Neural cell (in vitro differentiated cells): ENCODE data around the gene RPTN. TPM values are rescaled to one million over a fixed set of nuclear protein-coding genes. Genes with fewer than 3 reads are reported as not detected.
A peak's percentile ranks its signal among the peaks of the same experiment; 100 is the strongest.

Source experiments
- H2AFZ ChIP-seq: fragments of 200-600, 300-800 bp; sonication (generic), shearing (Covaris generic); 2 replicates; pipeline ENCODE4 v1.6.0; 2014; ENCODE audit warnings: low read depth, mild to moderate bottlenecking, antibody characterized with exemption, low read length, moderate library complexity
- H3F3A ChIP-seq: fragments of 200-600 bp; shearing (Covaris generic); 2 replicates; pipeline ENCODE4 v1.6.1; 2016; ENCODE audit warnings: mild to moderate bottlenecking, moderate library complexity, mixed read lengths, antibody characterized with exemption, low read length; ENCODE audit not compliant: insufficient read depth, poor library complexity, severe bottlenecking
- H3K27ac ChIP-seq: fragments of 200-600, 300-800 bp; sonication (generic), shearing (Covaris generic); 2 replicates; pipeline ENCODE4 v1.5.1; 2014; ENCODE audit warnings: mild to moderate bottlenecking, low read length, moderate library complexity
- H3K27me3 ChIP-seq: fragments of 300-800, 200-600 bp; sonication (generic), shearing (Covaris generic); 2 replicates; pipeline ENCODE4 v1.6.0; 2014; ENCODE audit warnings: mild to moderate bottlenecking, low read depth, low read length, moderate library complexity; ENCODE audit not compliant: insufficient read depth
- H3K36me3 ChIP-seq: fragments of 300-800, 200-600 bp; sonication (generic), shearing (Covaris generic); 2 replicates; pipeline ENCODE4 v1.5.1; 2014; ENCODE audit warnings: mild to moderate bottlenecking, antibody characterized with exemption, low read length, moderate library complexity; ENCODE audit not compliant: insufficient read depth
- H3K4me2 ChIP-seq: fragments of 300-800, 200-600 bp; sonication (generic), shearing (Covaris generic); 2 replicates; pipeline ENCODE4 v1.6.0; 2014; ENCODE audit warnings: mild to moderate bottlenecking, low read length
- H3K4me3 ChIP-seq: fragments of 300-800, 200-600 bp; sonication (generic), shearing (Covaris generic); 2 replicates; pipeline ENCODE4 v1.5.1; 2014; ENCODE audit warnings: mild to moderate bottlenecking, low read length, moderate library complexity
- H3K79me2 ChIP-seq: fragments of 200-600 bp; shearing (Covaris generic); replicated peaks from 2 replicates; pipeline ENCODE4 v1.6.0; 2014; ENCODE audit warnings: mild to moderate bottlenecking, low read length, moderate library complexity; ENCODE audit not compliant: insufficient read depth
- H3K9ac ChIP-seq: fragments of 300-800, 200-600 bp; sonication (generic), shearing (Covaris generic); 2 replicates; pipeline ENCODE4 v1.6.1; 2016; ENCODE audit warnings: mild to moderate bottlenecking, low read length, mixed read lengths
- H3K9me2 ChIP-seq: fragments of 200-600 bp; shearing (Covaris generic); 2 replicates; pipeline ENCODE4 v1.6.1; 2016; ENCODE audit warnings: mild to moderate bottlenecking, low read length, mixed read lengths; ENCODE audit not compliant: insufficient read depth
- H3K9me3 ChIP-seq: fragments of 200-600, 300-800 bp; sonication (generic), shearing (Covaris generic); 2 replicates; pipeline ENCODE4 v1.6.1; 2016; ENCODE audit warnings: mild to moderate bottlenecking, mixed run types, low read length, moderate library complexity, mixed read lengths
- H4K20me1 ChIP-seq: fragments of 200-600 bp; shearing (Covaris generic); 2 replicates; pipeline ENCODE4 v1.6.1; 2016; ENCODE audit warnings: mild to moderate bottlenecking, mixed run types; ENCODE audit not compliant: insufficient read depth
- CTCF ChIP-seq: fragments of 450-650 bp; IDR thresholded peaks from 2 replicates; pipeline ENCODE4 v1.5.1; 2014; ENCODE audit warnings: antibody characterized with exemption, mild to moderate bottlenecking, moderate library complexity; ENCODE audit not compliant: poor library complexity, severe bottlenecking
- EP300 ChIP-seq: fragments of 450-650 bp; conservative IDR thresholded peaks from 2 replicates; pipeline ENCODE4 v1.6.1; 2014; ENCODE audit warnings: antibody characterized with exemption, mild to moderate bottlenecking, moderate library complexity; ENCODE audit not compliant: poor library complexity, severe bottlenecking
- EZH2 ChIP-seq: fragments of 200-600, 300-800 bp; shearing (Covaris generic), sonication (generic); IDR thresholded peaks from 2 replicates; pipeline ENCODE4 v1.6.1; 2014; ENCODE audit warnings: antibody characterized with exemption, low read length, borderline replicate concordance, mild to moderate bottlenecking; ENCODE audit not compliant: insufficient read depth, poor library complexity, severe bottlenecking
- MXI1 ChIP-seq: fragments of 450-650 bp; conservative IDR thresholded peaks from 2 replicates; pipeline ENCODE4 v1.6.1; 2014; ENCODE audit warnings: antibody characterized with exemption, mild to moderate bottlenecking; ENCODE audit not compliant: poor library complexity, severe bottlenecking
- POLR2AphosphoS5 ChIP-seq: IDR thresholded peaks from 2 replicates; pipeline ENCODE4 v1.6.1; 2012
- RAD21 ChIP-seq: fragments of 450-650 bp; conservative IDR thresholded peaks from 2 replicates; pipeline ENCODE4 v1.6.1; 2014; ENCODE audit warnings: antibody characterized with exemption, mild to moderate bottlenecking, moderate library complexity
- REST ChIP-seq: IDR thresholded peaks from 2 replicates; pipeline ENCODE4 v1.6.1; 2012; ENCODE audit warnings: borderline replicate concordance
- SMC3 ChIP-seq: fragments of 450-650 bp; conservative IDR thresholded peaks from 2 replicates; pipeline ENCODE4 v1.6.1; 2014; ENCODE audit warnings: antibody characterized with exemption, mild to moderate bottlenecking, moderate library complexity; ENCODE audit not compliant: poor library complexity
- TAF1 ChIP-seq: IDR thresholded peaks from 2 replicates; pipeline ENCODE4 v1.6.1; 2012; ENCODE audit warnings: low read depth
- polyA plus RNA-seq: library from polyadenylated mRNA; depleted of rRNA; stranded (reverse); fragments of >200 nt; gene quantifications from 2 replicates; pipeline ENCODE4 v1.2.3, GENCODE V29; 2014

RPTN gene
- polyA plus RNA-seq, 1 donor from 2014 or later: not detected

GRCh38 chr1:152110365-152110859, 48.6 kb downstream of the RPTN start:
- H3K27ac ChIP-seq: peak overlapping the region; percentile 66
- H3K27me3 ChIP-seq: peaks cover 60% of the 10 kb centered on the region
- no peaks in the 10 kb centered on the region for H3K9me2 ChIP-seq
- H3K9me3 ChIP-seq: peaks cover 37% of the 10 kb centered on the region
- H4K20me1 ChIP-seq: no peaks in the 10 kb centered on the region
- H3K79me2 ChIP-seq: no peaks in the 10 kb centered on the region
- TF ChIP-seq TAF1 (no peak), RAD21 (no peak), POLR2AphosphoS5 (no peak), SMC3 (no peak), REST (no peak), EZH2 (no peak), CTCF (no peak), MXI1 (no peak), EP300 (no peak)
- H3K4me3 ChIP-seq: peak overlapping the region; percentile 66
- H2AFZ ChIP-seq: peak overlapping the region; percentile 85
- peak overlapping the region; percentile 17 for H3K4me2 ChIP-seq
- H3K36me3 ChIP-seq: no peaks in the 10 kb centered on the region
- peak overlapping the region; percentile 57 for H3K9ac ChIP-seq
- no peaks in the 10 kb centered on the region for H3F3A ChIP-seq

- H3K36me3 ChIP-seq: no peaks in the 10 kb centered on the region
- peak overlapping the region; percentile 57 for H3K9ac ChIP-seq
- no peak overlapping the region for H2AFZ ChIP-seq
- no peak overlapping the region for H3K4me2 ChIP-seq
- peak overlapping the region; percentile 66 for H3K4me3 ChIP-seq
- no peak for TF ChIP-seq TAF1
- TF ChIP-seq SMC3: no peak
- TF ChIP-seq EP300: no peak
- no peak for TF ChIP-seq POLR2AphosphoS5
- no peak for TF ChIP-seq RAD21
- no peak for TF ChIP-seq EZH2
- no peak for TF ChIP-seq REST
- TF ChIP-seq CTCF: no peak
- TF ChIP-seq MXI1: no peak
- no peaks in the 10 kb centered on the region for H4K20me1 ChIP-seq
- no peak overlapping the region for H3K27ac ChIP-seq
- H3K27me3 ChIP-seq: peaks cover 56% of the 10 kb centered on the region
- H3K9me3 ChIP-seq: peaks cover 37% of the 10 kb centered on the region
- no peaks in the 10 kb centered on the region for H3K9me2 ChIP-seq
- no peaks in the 10 kb centered on the region for H3K79me2 ChIP-seq
- H3F3A ChIP-seq: no peaks in the 10 kb centered on the region
Measured at GRCh38 chr1:152109998-152110294, 49.1 kb downstream of the RPTN start.
